ENCODE results near the gene REXO4.

REXO4 gene

DNA sequence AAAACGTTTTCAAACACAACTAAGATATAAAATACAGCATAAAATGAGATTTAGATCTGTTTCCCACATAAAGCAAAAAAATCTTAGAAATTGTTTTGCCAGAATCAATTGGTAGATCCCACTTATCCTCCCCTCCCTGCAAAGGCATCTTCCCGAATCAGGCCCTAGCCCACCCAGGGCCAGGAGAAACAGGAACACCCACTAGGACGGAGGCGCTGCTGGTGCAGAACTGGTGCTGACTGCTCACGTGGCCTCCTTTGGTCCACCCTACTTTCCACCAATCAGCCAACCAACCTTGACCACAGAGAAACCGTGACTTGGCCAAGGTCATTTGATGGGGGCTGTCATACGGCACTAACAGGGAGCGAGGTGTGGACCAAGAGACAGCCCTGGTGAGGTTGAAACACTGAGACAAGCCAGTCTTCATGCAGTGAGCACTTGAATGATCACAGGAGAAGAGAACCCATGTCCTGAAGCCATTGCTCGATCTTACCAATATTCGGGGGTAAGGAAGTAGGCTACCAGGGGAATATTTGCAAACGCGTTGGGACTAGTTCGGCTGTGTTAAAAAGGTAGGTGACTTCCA lies 56.2 kb downstream of the REXO4 start:
- Histone ChIP-seq H3K36me3 (peaks cover 82% of the 10 kb centered on the region), H3K27me3 (no peaks in the 10 kb centered on the region), H3K4me1 (peaks cover 12% of the 10 kb centered on the region), H3K9me3 (no peaks in the 10 kb centered on the region), H3K4me3 (ENCODE audit: low read depth, low read length) (no peak overlapping the region)
- TF ChIP-seq, protein P1, sequence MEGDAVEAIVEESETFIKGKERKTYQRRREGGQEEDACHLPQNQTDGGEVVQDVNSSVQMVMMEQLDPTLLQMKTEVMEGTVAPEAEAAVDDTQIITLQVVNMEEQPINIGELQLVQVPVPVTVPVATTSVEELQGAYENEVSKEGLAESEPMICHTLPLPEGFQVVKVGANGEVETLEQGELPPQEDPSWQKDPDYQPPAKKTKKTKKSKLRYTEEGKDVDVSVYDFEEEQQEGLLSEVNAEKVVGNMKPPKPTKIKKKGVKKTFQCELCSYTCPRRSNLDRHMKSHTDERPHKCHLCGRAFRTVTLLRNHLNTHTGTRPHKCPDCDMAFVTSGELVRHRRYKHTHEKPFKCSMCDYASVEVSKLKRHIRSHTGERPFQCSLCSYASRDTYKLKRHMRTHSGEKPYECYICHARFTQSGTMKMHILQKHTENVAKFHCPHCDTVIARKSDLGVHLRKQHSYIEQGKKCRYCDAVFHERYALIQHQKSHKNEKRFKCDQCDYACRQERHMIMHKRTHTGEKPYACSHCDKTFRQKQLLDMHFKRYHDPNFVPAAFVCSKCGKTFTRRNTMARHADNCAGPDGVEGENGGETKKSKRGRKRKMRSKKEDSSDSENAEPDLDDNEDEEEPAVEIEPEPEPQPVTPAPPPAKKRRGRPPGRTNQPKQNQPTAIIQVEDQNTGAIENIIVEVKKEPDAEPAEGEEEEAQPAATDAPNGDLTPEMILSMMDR (IDR thresholded peaks at IDR 0.05; ENCODE audit: low read depth, low read length): no peak
- DNase-seq: no peak

DNA sequence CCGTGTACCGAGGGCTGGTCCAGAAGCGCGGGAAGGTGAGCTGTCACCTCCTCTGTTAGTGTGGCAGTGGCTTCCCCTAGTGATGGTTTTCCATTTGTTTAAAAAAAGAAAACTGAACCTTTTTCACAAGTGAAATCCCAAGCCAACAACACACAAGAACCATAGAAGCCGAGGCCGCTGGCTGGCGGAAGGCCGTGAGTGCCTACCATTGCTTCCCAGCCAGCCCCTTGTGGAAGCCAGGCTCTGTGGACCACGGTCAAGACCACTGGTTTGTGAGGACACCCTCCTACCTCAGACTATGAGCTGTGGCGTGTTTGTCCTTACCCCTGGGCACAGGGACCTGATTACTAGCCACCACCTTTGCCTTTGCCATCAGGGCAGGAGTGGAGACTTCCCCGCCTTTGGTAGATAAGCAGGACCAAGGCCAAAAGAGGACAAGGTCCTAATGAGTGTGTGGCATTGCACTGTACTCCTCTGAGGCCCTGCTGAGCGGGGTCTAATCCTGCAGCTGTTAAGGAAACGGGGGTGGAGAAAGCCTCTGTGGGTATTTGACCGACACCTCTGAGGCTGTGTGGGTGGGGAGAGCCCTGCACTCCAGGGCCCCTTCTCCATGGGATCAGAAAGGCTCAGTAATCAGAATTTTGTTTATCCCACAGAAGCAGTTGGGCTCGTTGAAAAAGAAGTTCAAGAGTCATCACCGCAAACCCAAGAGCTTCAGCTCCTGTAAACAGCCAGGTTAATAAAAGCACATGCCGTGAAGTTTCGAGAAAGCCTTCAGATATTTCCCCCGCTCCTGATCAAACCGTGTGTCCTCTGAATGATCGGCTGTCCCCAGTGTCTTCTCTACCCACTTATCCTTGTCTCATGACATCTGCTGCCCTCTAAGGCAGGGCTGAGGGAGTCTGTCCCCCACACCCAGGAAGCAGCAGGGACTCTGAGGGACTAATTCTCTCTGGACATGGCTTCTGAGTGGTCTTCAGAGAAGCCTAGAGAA lies 57.1 kb downstream of the REXO4 start:
- Histone ChIP-seq H3K4me1 (peaks cover 12% of the 10 kb centered on the region), H3K27me3 (no peaks in the 10 kb centered on the region), H3K9me3 (no peaks in the 10 kb centered on the region), H3K4me3 (ENCODE audit: low read depth, low read length) (no peak overlapping the region), H3K36me3 (peaks cover 73% of the 10 kb centered on the region)
- TF ChIP-seq, protein P1 (IDR thresholded peaks at IDR 0.05; ENCODE audit: low read depth, low read length): no peak
- no peak for DNase-seq

DNA sequence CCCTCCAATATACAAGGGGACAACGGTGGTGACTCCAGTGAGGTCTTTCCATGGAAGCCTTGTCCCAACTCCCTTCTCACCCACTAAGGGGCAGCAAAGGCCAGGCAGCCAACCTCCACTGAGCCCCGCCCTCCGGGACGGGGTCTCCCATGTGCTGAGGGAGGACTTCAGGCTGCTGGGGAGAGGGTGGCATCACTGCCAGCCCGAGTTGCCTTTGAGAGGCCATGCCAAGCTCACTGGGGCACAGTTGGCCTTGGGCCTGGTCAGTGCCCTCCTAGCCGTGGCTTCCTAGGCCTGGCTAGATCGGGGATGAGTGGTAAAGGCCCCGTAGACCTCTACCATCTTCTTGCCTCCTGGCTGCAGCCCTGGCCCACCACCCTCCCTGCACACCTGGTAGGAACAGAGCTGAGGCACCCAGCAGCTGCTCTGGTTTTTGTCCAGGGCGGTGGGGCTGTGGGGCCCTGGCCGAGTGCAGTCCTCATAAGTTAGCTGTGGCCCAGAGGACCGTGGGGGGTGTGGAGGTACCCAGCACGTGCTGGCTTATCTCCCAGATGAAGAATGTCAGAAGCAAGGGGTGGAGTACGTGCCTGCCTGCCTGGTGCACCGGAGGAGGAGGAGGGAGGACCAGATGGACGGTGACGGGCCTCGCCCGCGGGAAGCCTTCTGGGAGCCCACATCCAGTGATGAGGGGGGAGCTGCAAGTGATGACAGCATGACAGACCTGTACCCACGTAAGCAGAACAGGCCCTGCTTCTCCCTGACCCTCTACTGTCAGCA lies 58.2 kb downstream of the REXO4 start:
- peaks cover 12% of the 10 kb centered on the region for H3K4me1 ChIP-seq

DNA sequence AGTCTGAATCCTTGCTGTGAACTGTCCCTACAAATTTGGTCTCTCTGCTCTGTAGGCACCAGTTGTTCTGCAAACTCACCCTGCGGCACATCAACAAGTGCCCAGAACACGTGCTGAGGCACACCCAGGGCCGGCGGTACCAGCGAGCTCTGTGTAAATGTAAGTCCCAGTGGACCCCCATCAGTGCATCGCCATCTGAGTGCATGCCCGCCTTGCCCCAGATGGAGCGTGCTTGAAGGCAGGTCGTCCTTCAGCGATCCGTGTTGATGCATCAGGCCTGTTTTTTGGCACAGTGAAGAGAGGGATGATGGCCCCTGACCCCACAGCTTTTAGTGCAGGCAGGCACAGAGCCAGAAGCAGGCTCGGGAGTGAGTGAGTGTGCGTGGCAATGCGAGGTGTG lies 60.2 kb downstream of the REXO4 start:
- Histone ChIP-seq H3K27me3 (no peaks in the 10 kb centered on the region), H3K4me1 (peaks cover 12% of the 10 kb centered on the region), H3K36me3 (peaks cover 48% of the 10 kb centered on the region), H3K4me3 (ENCODE audit: low read depth, low read length) (peak overlapping the region; percentile 92), H3K9me3 (no peaks in the 10 kb centered on the region)
- DNase-seq: no peak
- TF ChIP-seq, protein P1 (IDR thresholded peaks at IDR 0.05; ENCODE audit: low read depth, low read length): no peak

More for the DNA sequence above, 58.2 kb downstream of the REXO4 start:
- H3K36me3 ChIP-seq: peaks cover 63% of the 10 kb centered on the region
- H3K4me3 ChIP-seq (ENCODE audit: low read depth, low read length): no peak overlapping the region
- no peaks in the 10 kb centered on the region for H3K9me3 ChIP-seq
- H3K27me3 ChIP-seq: no peaks in the 10 kb centered on the region
- TF ChIP-seq, protein P1 (IDR thresholded peaks at IDR 0.05; ENCODE audit: low read depth, low read length): peak; percentile 87
- peak; percentile 84 for DNase-seq

DNA sequence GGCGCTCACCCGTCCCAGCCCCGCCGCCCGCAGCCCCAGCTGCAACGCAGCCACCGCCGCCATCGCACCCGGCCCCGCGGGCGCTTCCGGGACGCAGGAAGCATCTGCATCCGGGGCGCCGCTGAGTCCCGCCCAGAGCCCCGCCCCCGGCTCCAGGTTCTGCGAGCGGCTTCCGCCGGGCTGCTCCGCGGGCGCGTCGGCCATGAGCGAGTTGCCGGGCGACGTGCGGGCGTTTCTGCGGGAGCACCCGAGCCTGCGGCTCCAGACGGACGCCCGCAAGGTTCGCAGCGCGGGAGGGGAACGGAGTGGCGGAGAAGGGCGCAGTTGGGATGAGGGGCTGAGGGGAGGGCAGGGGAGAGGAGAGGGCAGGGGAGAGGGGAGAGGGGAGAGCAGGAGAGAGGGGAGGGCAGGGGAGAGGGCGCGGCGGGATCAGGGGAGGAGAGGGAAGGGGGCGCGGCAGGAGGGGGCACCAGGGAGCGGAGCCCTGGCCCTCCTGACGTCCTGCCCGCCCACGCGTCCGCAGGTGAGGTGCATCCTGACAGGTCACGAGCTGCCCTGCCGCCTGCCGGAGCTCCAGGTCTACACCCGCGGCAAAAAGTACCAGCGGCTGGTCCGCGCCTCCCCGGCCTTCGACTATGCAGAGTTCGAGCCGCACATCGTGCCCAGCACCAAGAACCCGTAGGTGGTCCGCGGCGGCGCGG lies 61.3 kb downstream of the REXO4 start, which contains the start of the genes SURF1 and SURF2:
Gene SURF1 (minus strand): TSS at position 97 of the 701 bp plus-strand sequence. CDS start 34 bp downstream, at position 63.
Gene SURF2 (plus strand): TSS at position 160 of the 701 bp plus-strand sequence. CDS start 43 bp downstream, at position 203.
- peak within 1 kb of the TSS; percentile 92 for H3K4me3 ChIP-seq (ENCODE audit: low read depth, low read length)
- no peaks in the 10 kb centered on the region for H3K9me3 ChIP-seq
- peaks cover 48% of the 10 kb centered on the region for H3K36me3 ChIP-seq
- peak; percentile 96 for DNase-seq
- peaks cover 12% of the 10 kb centered on the region for H3K4me1 ChIP-seq
- H3K27me3 ChIP-seq: no peaks in the 10 kb centered on the region
- TF ChIP-seq, protein P1 (IDR thresholded peaks at IDR 0.05; ENCODE audit: low read depth, low read length): no peak
